ENCODE measurements around the gene ATP7A. TPM values are rescaled to one million over a fixed set of nuclear protein-coding genes. Genes with fewer than 3 reads are reported as not detected.

The ATP7A gene
- total RNA-seq, 1 experiment from 2014 or later = 2.1 TPM

DNA sequence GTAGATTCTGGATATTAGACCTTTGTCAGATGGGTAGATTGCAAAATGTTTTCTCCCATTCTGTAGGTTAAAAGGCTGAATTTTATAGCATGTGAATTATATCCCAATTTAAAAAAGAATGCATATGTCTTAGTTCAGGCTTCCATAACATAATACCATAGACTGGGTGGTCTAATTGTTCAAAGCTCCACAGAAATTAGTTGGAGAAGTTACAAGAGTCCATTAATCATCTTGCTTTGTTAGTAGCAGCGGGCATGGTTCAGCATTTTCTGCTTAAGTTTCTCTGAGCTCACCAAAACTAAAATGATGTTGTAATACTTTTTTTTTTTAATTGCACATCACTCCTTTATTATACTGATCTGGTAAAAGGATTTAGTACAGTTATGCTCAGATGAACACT, 57.1 kb downstream of the ATP7A start:
- Mint-ChIP-seq H3K27ac (no peak overlapping the region), H3K4me3 (no peak overlapping the region), H3K4me1 (no peaks in the 10 kb centered on the region), H3K9me3 (peaks cover 59 to 61% of the 10 kb centered on the region in 2 experiments), H3K27me3 (ENCODE audit: low read depth) (no peaks in the 10 kb centered on the region), H3K36me3 (ENCODE audit: insufficient read depth in 1 of 3, low read depth in 3 of 3) (no peaks in the 10 kb centered on the region; a peak in 1 of 7 replicates)
- TF ChIP-seq, protein P1, sequence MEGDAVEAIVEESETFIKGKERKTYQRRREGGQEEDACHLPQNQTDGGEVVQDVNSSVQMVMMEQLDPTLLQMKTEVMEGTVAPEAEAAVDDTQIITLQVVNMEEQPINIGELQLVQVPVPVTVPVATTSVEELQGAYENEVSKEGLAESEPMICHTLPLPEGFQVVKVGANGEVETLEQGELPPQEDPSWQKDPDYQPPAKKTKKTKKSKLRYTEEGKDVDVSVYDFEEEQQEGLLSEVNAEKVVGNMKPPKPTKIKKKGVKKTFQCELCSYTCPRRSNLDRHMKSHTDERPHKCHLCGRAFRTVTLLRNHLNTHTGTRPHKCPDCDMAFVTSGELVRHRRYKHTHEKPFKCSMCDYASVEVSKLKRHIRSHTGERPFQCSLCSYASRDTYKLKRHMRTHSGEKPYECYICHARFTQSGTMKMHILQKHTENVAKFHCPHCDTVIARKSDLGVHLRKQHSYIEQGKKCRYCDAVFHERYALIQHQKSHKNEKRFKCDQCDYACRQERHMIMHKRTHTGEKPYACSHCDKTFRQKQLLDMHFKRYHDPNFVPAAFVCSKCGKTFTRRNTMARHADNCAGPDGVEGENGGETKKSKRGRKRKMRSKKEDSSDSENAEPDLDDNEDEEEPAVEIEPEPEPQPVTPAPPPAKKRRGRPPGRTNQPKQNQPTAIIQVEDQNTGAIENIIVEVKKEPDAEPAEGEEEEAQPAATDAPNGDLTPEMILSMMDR (conservative IDR thresholded peaks at IDR 0.05) = no peak
- Histone ChIP-seq H3K27me3 (ENCODE audit: insufficient read depth, low read length) (no peaks in the 10 kb centered on the region), H2AK5ac (ENCODE audit: insufficient read length, low read length) (no peak overlapping the region), H4K5ac (ENCODE audit: insufficient read length, low read depth, low read length) (no peak overlapping the region), H4K8ac (replicated peaks; ENCODE audit: insufficient read length, low read depth, low read length) (no peak overlapping the region), H3T11ph (ENCODE audit: low read length) (no peak overlapping the region), H3K14ac (ENCODE audit: insufficient read depth, low read length) (no peak overlapping the region), H2BK120ac (ENCODE audit: low read depth, low read length, poor library complexity, severe bottlenecking) (no peak overlapping the region), H3K9ac (ENCODE audit: extremely low read depth, insufficient read length, low read length) (no peak overlapping the region), H3K4ac (ENCODE audit: low read depth, low read length) (no peak overlapping the region), H2BK5ac (ENCODE audit: insufficient read length, low read length) (no peak overlapping the region), H3K4me2 (ENCODE audit: insufficient read depth, insufficient read length, low read length) (no peak overlapping the region), H3K9me3 (ENCODE audit: control insufficient read depth, low read depth, low read length) (peaks cover 14% of the 10 kb centered on the region), H3K18ac (ENCODE audit: insufficient read length, low read depth, low read length) (no peak overlapping the region), H3K79me1 (ENCODE audit: insufficient read depth, low read depth, low read length, poor library complexity, severe bottlenecking) (no peaks in the 10 kb centered on the region), H3K4me1 (ENCODE audit: insufficient read depth, low read length) (no peaks in the 10 kb centered on the region), H3K23ac (ENCODE audit: insufficient read length, low read depth, low read length) (no peak overlapping the region), H3K79me2 (ENCODE audit: insufficient read depth, low read length) (no peaks in the 10 kb centered on the region), H3K23me2 (ENCODE audit: insufficient read length, low read depth, low read length, poor library complexity, severe bottlenecking) (no peaks in the 10 kb centered on the region), H2BK15ac (ENCODE audit: low read depth, low read length) (no peak overlapping the region), H4K91ac (ENCODE audit: insufficient read length, low read depth, low read length) (no peak overlapping the region), H2BK12ac (ENCODE audit: insufficient read length, low read depth, low read length) (no peak overlapping the region), H2BK20ac (ENCODE audit: low read depth, low read length, poor library complexity, severe bottlenecking) (no peak overlapping the region), H2AFZ (ENCODE audit: low read length) (no peak overlapping the region), H3K56ac (ENCODE audit: insufficient read length, low read depth, low read length) (no peak overlapping the region), H3K27ac (ENCODE audit: insufficient read length, low read depth, low read length) (no peak overlapping the region), H4K20me1 (ENCODE audit: control insufficient read depth, insufficient read depth, insufficient read length) (no peaks in the 10 kb centered on the region)
- no peak for DNase-seq
- no CpG with 5 or more reads among the region's 1 CpG for WGBS (ENCODE audit: extremely low coverage, insufficient read length, low lambda C conversion rate)
